HEK293 (cell line): ENCODE data around the gene TSR3.

Experiments
- HOXA7 ChIP-seq: sonication (generic); formaldehyde crosslinking; IDR thresholded peaks from 2 replicates; pipeline ENCODE4 v1.8.1; 2022; ENCODE audit warnings: missing genetic modification reagents, borderline replicate concordance
- KLF10 ChIP-seq: fragments of 450-650 bp; IDR thresholded peaks from 2 replicates; pipeline ENCODE4 v1.5.1; 2018; ENCODE audit warnings: missing biosample characterization, mild to moderate bottlenecking, missing genetic modification characterization
- OSR2 ChIP-seq: fragments of 450-650 bp; formaldehyde crosslinking; IDR thresholded peaks from 2 replicates; pipeline ENCODE4 v1.5.1; 2016; ENCODE audit warnings: missing biosample characterization, missing genetic modification characterization
- SCRT1 ChIP-seq: fragments of 450-650 bp; formaldehyde crosslinking; IDR thresholded peaks from 2 replicates; pipeline ENCODE4 v1.5.1; 2016; ENCODE audit warnings: missing biosample characterization, missing genetic modification characterization, borderline replicate concordance
- WT1 ChIP-seq: fragments of 450-650 bp; formaldehyde crosslinking; IDR thresholded peaks from 2 replicates; pipeline ENCODE4 v1.5.1; 2016; ENCODE audit warnings: missing biosample characterization, missing genetic modification characterization
- YY2 ChIP-seq: fragments of 450-650 bp; formaldehyde crosslinking; IDR thresholded peaks from 2 replicates; pipeline ENCODE4 v1.5.1; 2016; ENCODE audit warnings: missing biosample characterization, missing genetic modification characterization
- ZBTB8A ChIP-seq: fragments of 450-650 bp; formaldehyde crosslinking; IDR thresholded peaks from 2 replicates; pipeline ENCODE4 v1.5.1; 2016; ENCODE audit warnings: missing biosample characterization, missing genetic modification characterization
- ZNF146 ChIP-seq: fragments of 450-650 bp; formaldehyde crosslinking; IDR thresholded peaks from 2 replicates; pipeline ENCODE4 v1.5.1; 2016; ENCODE audit warnings: missing biosample characterization, missing genetic modification characterization
- ZNF184 ChIP-seq: fragments of 450-650 bp; IDR thresholded peaks from 2 replicates; pipeline ENCODE4 v1.5.1; 2018; ENCODE audit warnings: missing biosample characterization, mild to moderate bottlenecking, missing genetic modification characterization
- ZNF23 ChIP-seq: fragments of 450-650 bp; formaldehyde crosslinking; IDR thresholded peaks from 2 replicates; pipeline ENCODE4 v1.5.1; 2016; ENCODE audit warnings: missing biosample characterization, missing genetic modification characterization, borderline replicate concordance
- ZNF335 ChIP-seq: fragments of 450-650 bp; formaldehyde crosslinking; conservative IDR thresholded peaks from 2 replicates; pipeline ENCODE4 v1.5.1; 2016; ENCODE audit warnings: missing biosample characterization, missing genetic modification characterization
- ZNF341 ChIP-seq: fragments of 450-650 bp; formaldehyde crosslinking; IDR thresholded peaks from 2 replicates; pipeline ENCODE4; 2016; ENCODE audit warnings: low read depth, missing biosample characterization, missing genetic modification characterization
- ZNF37A ChIP-seq: fragments of 450-650 bp; IDR thresholded peaks from 2 replicates; pipeline ENCODE4 v1.5.1; 2018; ENCODE audit warnings: missing biosample characterization, missing genetic modification characterization
- ZNF404 ChIP-seq: fragments of 450-650 bp; formaldehyde crosslinking; IDR thresholded peaks from 2 replicates; pipeline ENCODE4 v1.5.1; 2017; ENCODE audit warnings: missing biosample characterization, missing genetic modification characterization
- ZNF561 ChIP-seq: fragments of 450-650 bp; IDR thresholded peaks from 2 replicates; pipeline ENCODE4 v1.5.1; 2018; ENCODE audit warnings: missing biosample characterization, missing genetic modification characterization, borderline replicate concordance
- ZNF585B ChIP-seq: fragments of 450-650 bp; formaldehyde crosslinking; IDR thresholded peaks from 2 replicates; pipeline ENCODE4 v1.5.1; 2016; ENCODE audit warnings: missing biosample characterization, missing genetic modification characterization
- ZNF747 ChIP-seq: fragments of 450-650 bp; formaldehyde crosslinking; IDR thresholded peaks from 2 replicates; pipeline ENCODE4 v1.5.1; 2016; ENCODE audit warnings: missing biosample characterization, missing genetic modification characterization
- TF ChIP-seq, protein P1 (sequence below): sonication (generic); formaldehyde crosslinking; IDR thresholded peaks from 2 replicates; pipeline ENCODE4 v1.8.1; 2022; ENCODE audit warnings: mild to moderate bottlenecking, moderate library complexity, missing genetic modification reagents
- TF ChIP-seq, protein P2 (sequence below): fragments of 450-650 bp; formaldehyde crosslinking; IDR thresholded peaks from 2 replicates; pipeline ENCODE4 v1.5.1; 2016; ENCODE audit warnings: missing biosample characterization, missing genetic modification characterization
- TF ChIP-seq, protein P3 (sequence below): fragments of 450-650 bp; formaldehyde crosslinking; conservative IDR thresholded peaks from 2 replicates; pipeline ENCODE4 v1.5.1; 2016; ENCODE audit warnings: low read depth, missing biosample characterization, missing genetic modification characterization
- TF ChIP-seq, protein P4 (sequence below): fragments of 450-650 bp; formaldehyde crosslinking; IDR thresholded peaks from 2 replicates; pipeline ENCODE4 v1.5.1; 2016; ENCODE audit warnings: missing biosample characterization, missing genetic modification characterization
- TF ChIP-seq, protein P5 (sequence below): fragments of 450-650 bp; formaldehyde crosslinking; IDR thresholded peaks from 2 replicates; pipeline ENCODE4 v1.5.1; 2016; ENCODE audit warnings: missing biosample characterization, missing genetic modification characterization
- TF ChIP-seq, protein P6 (sequence below): fragments of 450-650 bp; formaldehyde crosslinking; IDR thresholded peaks from 2 replicates; pipeline ENCODE4 v1.5.1; 2016; ENCODE audit warnings: missing biosample characterization, missing genetic modification characterization
- TF ChIP-seq, protein P7 (sequence below): fragments of 450-650 bp; formaldehyde crosslinking; IDR thresholded peaks from 2 replicates; pipeline ENCODE4 v1.5.1; 2017; ENCODE audit warnings: missing biosample characterization, missing genetic modification characterization
- TF ChIP-seq, protein P8 (sequence below): fragments of 450-650 bp; formaldehyde crosslinking; IDR thresholded peaks from 2 replicates; pipeline ENCODE4; 2016; ENCODE audit warnings: missing biosample characterization, missing genetic modification characterization

TSR3 gene

DNA sequence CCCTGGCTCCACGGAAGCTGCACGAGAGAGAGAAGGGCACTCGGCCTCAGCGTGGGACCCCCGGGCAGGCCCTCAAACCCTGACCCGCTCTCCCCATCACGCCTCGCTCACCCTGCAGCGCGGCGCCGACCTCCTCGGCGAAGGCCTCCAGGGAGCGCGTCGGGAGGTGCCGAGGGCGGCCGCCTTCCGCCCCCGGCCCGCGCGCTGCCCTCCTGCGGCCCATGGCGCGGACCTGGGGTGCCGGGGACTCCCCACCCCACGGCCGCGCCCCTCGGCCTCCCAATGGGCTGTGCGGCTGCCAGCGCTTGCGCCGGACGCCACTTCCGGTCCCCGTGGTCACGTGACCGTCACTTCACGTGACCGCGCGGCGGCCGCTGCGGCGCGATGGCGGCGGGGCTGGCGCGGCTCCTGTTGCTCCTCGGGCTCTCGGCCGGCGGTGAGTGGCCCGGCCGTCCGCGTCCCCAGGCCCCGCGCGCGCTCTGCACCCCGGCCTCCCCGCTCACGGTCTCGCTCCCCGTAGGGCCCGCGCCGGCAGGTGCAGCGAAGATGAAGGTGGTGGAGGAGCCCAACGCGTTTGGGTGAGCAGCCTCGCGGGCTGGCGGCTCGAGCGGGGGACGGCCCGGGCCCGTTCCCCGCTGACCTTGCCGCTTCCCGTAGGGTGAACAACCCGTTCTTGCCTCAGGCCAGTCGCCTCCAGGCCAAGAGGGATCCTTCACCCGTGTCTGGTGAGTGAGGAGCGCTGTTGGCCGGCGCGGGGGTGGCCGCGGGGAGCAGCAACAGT lies at the start of gene TSR3, which contains the start of gene GNPTG (continued):
- TF ChIP-seq, protein P1, sequence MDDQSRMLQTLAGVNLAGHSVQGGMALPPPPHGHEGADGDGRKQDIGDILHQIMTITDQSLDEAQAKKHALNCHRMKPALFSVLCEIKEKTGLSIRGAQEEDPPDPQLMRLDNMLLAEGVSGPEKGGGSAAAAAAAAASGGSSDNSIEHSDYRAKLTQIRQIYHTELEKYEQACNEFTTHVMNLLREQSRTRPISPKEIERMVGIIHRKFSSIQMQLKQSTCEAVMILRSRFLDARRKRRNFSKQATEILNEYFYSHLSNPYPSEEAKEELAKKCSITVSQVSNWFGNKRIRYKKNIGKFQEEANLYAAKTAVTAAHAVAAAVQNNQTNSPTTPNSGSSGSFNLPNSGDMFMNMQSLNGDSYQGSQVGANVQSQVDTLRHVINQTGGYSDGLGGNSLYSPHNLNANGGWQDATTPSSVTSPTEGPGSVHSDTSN (CRISPR knock-in tag) = peak; percentile 94
- TF ChIP-seq ZBTB8A (tag by site-specific recombination) (peak; percentile 36; the same call in 1 of the 2 replicates), ZNF37A (tag by site-specific recombination) (no peak), ZNF404 (no peak), WT1 (tag by site-specific recombination) (no peak), YY2 (tag by site-specific recombination) (peak; percentile 87), SCRT1 (no peak), ZNF585B (tag by site-specific recombination) (no peak), HOXA7 (no peak), ZNF335 (tag by site-specific recombination) (0 out of 2 replicates have a peak, but pooled peaks have one; percentile 8), ZNF184 (tag by site-specific recombination) (no peak), ZNF23 (tag by site-specific recombination) (no peak), ZNF747 (no peak), ZNF561 (peak; percentile 13; the same call in 1 of the 2 replicates), ZNF146 (0 out of 2 replicates have a peak, but pooled peaks have one; percentile 9), OSR2 (tag by site-specific recombination) (no peak), ZNF341 (no peak), KLF10 (peak; percentile 90)
- TF ChIP-seq, protein P2, sequence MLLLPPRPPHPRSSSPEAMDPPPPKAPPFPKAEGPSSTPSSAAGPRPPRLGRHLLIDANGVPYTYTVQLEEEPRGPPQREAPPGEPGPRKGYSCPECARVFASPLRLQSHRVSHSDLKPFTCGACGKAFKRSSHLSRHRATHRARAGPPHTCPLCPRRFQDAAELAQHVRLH (tag by site-specific recombination) = 0 out of 2 replicates have a peak, but pooled peaks have one; percentile 54
- TF ChIP-seq, protein P3, sequence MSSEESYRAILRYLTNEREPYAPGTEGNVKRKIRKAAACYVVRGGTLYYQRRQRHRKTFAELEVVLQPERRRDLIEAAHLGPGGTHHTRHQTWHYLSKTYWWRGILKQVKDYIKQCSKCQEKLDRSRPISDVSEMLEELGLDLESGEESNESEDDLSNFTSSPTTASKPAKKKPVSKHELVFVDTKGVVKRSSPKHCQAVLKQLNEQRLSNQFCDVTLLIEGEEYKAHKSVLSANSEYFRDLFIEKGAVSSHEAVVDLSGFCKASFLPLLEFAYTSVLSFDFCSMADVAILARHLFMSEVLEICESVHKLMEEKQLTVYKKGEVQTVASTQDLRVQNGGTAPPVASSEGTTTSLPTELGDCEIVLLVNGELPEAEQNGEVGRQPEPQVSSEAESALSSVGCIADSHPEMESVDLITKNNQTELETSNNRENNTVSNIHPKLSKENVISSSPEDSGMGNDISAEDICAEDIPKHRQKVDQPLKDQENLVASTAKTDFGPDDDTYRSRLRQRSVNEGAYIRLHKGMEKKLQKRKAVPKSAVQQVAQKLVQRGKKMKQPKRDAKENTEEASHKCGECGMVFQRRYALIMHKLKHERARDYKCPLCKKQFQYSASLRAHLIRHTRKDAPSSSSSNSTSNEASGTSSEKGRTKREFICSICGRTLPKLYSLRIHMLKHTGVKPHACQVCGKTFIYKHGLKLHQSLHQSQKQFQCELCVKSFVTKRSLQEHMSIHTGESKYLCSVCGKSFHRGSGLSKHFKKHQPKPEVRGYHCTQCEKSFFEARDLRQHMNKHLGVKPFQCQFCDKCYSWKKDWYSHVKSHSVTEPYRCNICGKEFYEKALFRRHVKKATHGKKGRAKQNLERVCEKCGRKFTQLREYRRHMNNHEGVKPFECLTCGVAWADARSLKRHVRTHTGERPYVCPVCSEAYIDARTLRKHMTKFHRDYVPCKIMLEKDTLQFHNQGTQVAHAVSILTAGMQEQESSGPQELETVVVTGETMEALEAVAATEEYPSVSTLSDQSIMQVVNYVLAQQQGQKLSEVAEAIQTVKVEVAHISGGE (tag by site-specific recombination) = peak; percentile 25; the same call in 1 of the 2 replicates
- TF ChIP-seq, protein P4, sequence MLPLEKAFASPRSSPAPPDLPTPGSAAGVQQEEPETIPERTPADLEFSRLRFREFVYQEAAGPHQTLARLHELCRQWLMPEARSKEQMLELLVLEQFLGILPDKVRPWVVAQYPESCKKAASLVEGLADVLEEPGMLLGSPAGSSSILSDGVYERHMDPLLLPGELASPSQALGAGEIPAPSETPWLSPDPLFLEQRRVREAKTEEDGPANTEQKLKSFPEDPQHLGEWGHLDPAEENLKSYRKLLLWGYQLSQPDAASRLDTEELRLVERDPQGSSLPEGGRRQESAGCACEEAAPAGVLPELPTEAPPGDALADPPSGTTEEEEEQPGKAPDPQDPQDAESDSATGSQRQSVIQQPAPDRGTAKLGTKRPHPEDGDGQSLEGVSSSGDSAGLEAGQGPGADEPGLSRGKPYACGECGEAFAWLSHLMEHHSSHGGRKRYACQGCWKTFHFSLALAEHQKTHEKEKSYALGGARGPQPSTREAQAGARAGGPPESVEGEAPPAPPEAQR (tag by site-specific recombination) = 0 out of 2 replicates have a peak, but pooled peaks have one; percentile 43
- TF ChIP-seq, protein P5, sequence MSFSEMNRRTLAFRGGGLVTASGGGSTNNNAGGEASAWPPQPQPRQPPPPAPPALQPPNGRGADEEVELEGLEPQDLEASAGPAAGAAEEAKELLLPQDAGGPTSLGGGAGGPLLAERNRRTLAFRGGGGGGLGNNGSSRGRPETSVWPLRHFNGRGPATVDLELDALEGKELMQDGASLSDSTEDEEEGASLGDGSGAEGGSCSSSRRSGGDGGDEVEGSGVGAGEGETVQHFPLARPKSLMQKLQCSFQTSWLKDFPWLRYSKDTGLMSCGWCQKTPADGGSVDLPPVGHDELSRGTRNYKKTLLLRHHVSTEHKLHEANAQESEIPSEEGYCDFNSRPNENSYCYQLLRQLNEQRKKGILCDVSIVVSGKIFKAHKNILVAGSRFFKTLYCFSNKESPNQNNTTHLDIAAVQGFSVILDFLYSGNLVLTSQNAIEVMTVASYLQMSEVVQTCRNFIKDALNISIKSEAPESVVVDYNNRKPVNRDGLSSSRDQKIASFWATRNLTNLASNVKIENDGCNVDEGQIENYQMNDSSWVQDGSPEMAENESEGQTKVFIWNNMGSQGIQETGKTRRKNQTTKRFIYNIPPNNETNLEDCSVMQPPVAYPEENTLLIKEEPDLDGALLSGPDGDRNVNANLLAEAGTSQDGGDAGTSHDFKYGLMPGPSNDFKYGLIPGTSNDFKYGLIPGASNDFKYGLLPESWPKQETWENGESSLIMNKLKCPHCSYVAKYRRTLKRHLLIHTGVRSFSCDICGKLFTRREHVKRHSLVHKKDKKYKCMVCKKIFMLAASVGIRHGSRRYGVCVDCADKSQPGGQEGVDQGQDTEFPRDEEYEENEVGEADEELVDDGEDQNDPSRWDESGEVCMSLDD = no peak
- TF ChIP-seq, protein P6, sequence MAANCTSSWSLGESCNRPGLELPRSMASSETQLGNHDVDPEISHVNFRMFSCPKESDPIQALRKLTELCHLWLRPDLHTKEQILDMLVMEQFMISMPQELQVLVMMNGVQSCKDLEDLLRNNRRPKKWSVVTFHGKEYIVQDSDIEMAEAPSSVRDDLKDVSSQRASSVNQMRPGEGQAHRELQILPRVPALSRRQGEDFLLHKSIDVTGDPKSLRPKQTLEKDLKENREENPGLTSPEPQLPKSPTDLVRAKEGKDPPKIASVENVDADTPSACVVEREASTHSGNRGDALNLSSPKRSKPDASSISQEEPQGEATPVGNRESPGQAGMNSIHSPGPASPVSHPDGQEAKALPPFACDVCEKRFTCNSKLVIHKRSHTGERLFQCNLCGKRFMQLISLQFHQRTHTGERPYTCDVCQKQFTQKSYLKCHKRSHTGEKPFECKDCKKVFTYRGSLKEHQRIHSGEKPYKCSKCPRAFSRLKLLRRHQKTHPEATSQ (tag by site-specific recombination) = no peak
- TF ChIP-seq, protein P7, sequence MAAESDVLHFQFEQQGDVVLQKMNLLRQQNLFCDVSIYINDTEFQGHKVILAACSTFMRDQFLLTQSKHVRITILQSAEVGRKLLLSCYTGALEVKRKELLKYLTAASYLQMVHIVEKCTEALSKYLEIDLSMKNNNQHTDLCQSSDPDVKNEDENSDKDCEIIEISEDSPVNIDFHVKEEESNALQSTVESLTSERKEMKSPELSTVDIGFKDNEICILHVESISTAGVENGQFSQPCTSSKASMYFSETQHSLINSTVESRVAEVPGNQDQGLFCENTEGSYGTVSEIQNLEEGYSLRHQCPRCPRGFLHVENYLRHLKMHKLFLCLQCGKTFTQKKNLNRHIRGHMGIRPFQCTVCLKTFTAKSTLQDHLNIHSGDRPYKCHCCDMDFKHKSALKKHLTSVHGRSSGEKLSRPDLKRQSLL (tag by site-specific recombination) = peak; percentile 65; the same call in 1 of the 2 replicates
- TF ChIP-seq, protein P8, sequence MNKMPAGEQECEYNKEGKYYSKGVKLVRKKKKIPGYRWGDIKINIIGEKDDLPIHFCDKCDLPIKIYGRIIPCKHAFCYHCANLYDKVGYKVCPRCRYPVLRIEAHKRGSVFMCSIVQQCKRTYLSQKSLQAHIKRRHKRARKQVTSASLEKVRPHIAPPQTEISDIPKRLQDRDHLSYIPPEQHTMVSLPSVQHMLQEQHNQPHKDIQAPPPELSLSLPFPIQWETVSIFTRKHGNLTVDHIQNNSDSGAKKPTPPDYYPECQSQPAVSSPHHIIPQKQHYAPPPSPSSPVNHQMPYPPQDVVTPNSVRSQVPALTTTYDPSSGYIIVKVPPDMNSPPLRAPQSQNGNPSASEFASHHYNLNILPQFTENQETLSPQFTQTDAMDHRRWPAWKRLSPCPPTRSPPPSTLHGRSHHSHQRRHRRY = no peak
